Transverse colon (tissue), 4 donors: ENCODE results near the gene ADGRL2. TPM values are rescaled to one million over a fixed set of nuclear protein-coding genes. Genes with fewer than 3 reads are reported as not detected.

Source experiments
- DNase-seq: peaks from one replicate; pipeline ENCODE4 v3.0.0-alpha.2; 2019
- H3K27ac ChIP-seq, 4 donors: fragments of 200-600 bp; sonication (generic); 2 replicates each; pipeline ENCODE4 v1.5.1; 2016 to 2018; ENCODE audit warnings: inconsistent platforms in 4 of 4
- H3K27me3 ChIP-seq: fragments of 200-600 bp; sonication (generic); 2 replicates; pipeline ENCODE4 v1.5.1; 2017; ENCODE audit warnings: inconsistent platforms
- H3K36me3 ChIP-seq, 4 donors: fragments of 200-600 bp; sonication (generic); 2 replicates each; pipeline ENCODE4 v1.5.1; 2017 to 2019; ENCODE audit warnings: inconsistent platforms in 4 of 4
- H3K4me1 ChIP-seq, 4 donors: fragments of 200-600 bp; sonication (generic); 2 replicates each; pipeline ENCODE4 v1.5.1; 2017 to 2020; ENCODE audit warnings: inconsistent platforms in 4 of 4
- H3K4me3 ChIP-seq, 4 donors: fragments of 200-600 bp; sonication (generic); 1 replicate in 1 of 4; 2 replicates in 3 of 4; pipeline versions ENCODE4 v1.5.1 to v1.6.1; 2017 to 2019; ENCODE audit warnings: inconsistent platforms in 4 of 4
- H3K9me3 ChIP-seq, 2 donors: fragments of 200-600 bp; sonication (generic); 2 replicates each; pipeline ENCODE4 v1.5.1; 2017 to 2019; ENCODE audit warnings: inconsistent platforms in 2 of 2
- EP300 ChIP-seq: sonication (generic); formaldehyde crosslinking; IDR thresholded peaks from one replicate; pipeline ENCODE4 v1.6.1; 2017; ENCODE audit warnings: antibody characterized with exemption, low read depth
- POLR2A ChIP-seq: fragments of 450-650 bp; IDR thresholded peaks from one replicate; pipeline ENCODE4 v1.6.1; 2016; ENCODE audit warnings: antibody characterized with exemption, mild to moderate bottlenecking, moderate library complexity
- POLR2AphosphoS5 ChIP-seq, 3 donors: sonication (generic); formaldehyde crosslinking; IDR thresholded peaks; one replicate each; pipeline ENCODE4 v1.6.1; 2016; ENCODE audit warnings: antibody characterized with exemption in 3 of 3
- WGBS, 2 donors: methylation state at CpG; one replicate each; pipeline ENCODE4 v1.1.5; 2018; ENCODE audit warnings: low coverage in 1 of 2; 5-methylcytosine and 5-hydroxymethylcytosine counted together
- in situ Hi-C, 4 donors: fragments of 200-750 bp; cut with MboI; loops; one replicate each; pipeline versions ENCODE4 v1.15.0 to v1.15.1; 2017; ENCODE audit warnings: low sequenced_read_pairs in 3 of 4, low pct_ligation_motif_present in 1 of 4, low pct_unique_long_range_greater_than_20kb in 1 of 4
- intact Hi-C: fragments of 100-400 bp; cut with DNase I; formaldehyde crosslinking; loops from one replicate; pipeline ENCODE4 v1.15.1; 2023; ENCODE audit warnings: low total_unique reads
- total RNA-seq, 4 donors: library from RNA; depleted of rRNA; stranded (reverse); fragments of >200 nt; gene quantifications; one replicate each; pipeline ENCODE4 v1.1.0, GENCODE V29; 2016
- TF ChIP-seq, protein P1 (sequence below), 5 experiments: fragments of 200-600 bp in 3 of 5; fragments of 450-650 bp in 2 of 5; sonication (generic) in 3 of 5; IDR thresholded peaks; 1 replicate in 2 of 5; 2 replicates in 3 of 5; pipeline ENCODE4 v1.5.1; 2016 to 2017; ENCODE audit warnings: antibody characterized with exemption in 5 of 5, inconsistent platforms in 3 of 5, mild to moderate bottlenecking in 2 of 5, moderate library complexity in 1 of 5

Gene ADGRL2
- total RNA-seq, 4 donors from 2014 or later = 11.5 to 16.5 (median 14.1) TPM

DNA sequence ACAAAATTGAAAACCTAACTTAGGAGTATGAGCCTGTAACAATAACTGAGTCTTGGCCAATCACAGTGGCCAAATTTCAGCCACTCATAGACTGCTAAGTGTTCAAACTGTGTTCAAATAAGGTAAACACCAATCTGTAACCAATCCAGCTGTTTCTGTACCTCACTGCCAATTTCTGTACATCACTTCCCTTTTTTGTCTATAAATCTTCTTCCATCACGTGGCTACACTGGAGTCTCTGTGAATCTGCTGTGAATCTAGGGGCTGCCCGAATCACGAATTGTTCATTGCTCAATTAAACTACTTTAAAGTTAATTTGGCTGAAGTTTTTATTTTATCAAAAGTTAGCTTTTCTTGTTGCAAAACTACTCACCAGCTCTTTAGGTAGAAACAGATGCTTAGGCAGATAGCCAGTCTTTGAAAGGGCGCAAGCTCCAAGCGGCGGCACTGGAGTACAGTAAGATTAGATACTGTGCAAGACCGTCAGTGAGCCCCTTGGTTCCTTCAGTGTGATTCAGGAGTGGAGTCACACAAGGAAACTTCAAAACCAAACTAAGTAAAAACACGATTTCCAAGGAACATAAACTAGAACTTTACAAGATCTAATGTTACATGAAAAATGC is 43.2 kb upstream of the ADGRL2 start:
- H3K4me1 ChIP-seq = peaks cover 0 to 3% (median 0%) of the 10 kb centered on the region in 4 donors
- H3K27ac ChIP-seq = no peak overlapping the region
- no peak overlapping the region for H3K4me3 ChIP-seq
- in situ Hi-C loops (loop anchor here in 1 of 4 donors (25.0 kb wide), 1 partner anchor 345 kb away; no protein-coding TSS in a partner anchor), intact Hi-C loops (no loop called here)
- TF ChIP-seq, protein P1, sequence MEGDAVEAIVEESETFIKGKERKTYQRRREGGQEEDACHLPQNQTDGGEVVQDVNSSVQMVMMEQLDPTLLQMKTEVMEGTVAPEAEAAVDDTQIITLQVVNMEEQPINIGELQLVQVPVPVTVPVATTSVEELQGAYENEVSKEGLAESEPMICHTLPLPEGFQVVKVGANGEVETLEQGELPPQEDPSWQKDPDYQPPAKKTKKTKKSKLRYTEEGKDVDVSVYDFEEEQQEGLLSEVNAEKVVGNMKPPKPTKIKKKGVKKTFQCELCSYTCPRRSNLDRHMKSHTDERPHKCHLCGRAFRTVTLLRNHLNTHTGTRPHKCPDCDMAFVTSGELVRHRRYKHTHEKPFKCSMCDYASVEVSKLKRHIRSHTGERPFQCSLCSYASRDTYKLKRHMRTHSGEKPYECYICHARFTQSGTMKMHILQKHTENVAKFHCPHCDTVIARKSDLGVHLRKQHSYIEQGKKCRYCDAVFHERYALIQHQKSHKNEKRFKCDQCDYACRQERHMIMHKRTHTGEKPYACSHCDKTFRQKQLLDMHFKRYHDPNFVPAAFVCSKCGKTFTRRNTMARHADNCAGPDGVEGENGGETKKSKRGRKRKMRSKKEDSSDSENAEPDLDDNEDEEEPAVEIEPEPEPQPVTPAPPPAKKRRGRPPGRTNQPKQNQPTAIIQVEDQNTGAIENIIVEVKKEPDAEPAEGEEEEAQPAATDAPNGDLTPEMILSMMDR (IDR thresholded peaks at IDR 0.05) = no peak
- TF ChIP-seq POLR2AphosphoS5 (IDR thresholded peaks at IDR 0.05) (no peak), EP300 (no peak), POLR2A (no peak)
- no peaks in the 10 kb centered on the region for H3K36me3 ChIP-seq
- H3K27me3 ChIP-seq = no peaks in the 10 kb centered on the region
- no peaks in the 10 kb centered on the region for H3K9me3 ChIP-seq
- 76 to 86% methylated on average over 6 to 8 of the region's 8 CpGs for WGBS, 2 donors
- no peak for DNase-seq

DNA sequence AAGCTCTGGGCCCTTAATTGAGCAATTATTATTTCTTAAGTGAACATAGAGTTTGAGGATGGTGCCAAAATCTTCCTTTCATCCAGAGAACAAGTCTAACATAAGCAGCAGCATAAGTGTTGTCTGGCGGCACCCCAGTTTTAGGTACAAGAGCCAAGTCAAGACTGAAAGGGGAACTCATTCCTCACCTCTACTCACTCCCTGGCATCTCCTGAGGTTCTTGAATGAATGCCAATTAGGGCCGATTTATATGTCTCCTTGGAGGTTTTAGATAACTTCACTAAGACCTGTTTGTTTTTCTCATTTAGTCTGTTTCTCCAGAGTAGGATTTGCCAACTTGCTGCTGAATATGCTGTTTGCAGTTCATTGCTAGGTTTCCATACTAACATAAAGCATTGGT is 42.6 kb upstream of the ADGRL2 start:
- TF ChIP-seq EP300 (no peak), POLR2AphosphoS5 (IDR thresholded peaks at IDR 0.05) (no peak), POLR2A (no peak)
- TF ChIP-seq, protein P1 (IDR thresholded peaks at IDR 0.05) = no peak
- no peaks in the 10 kb centered on the region for H3K27me3 ChIP-seq
- no peaks in the 10 kb centered on the region for H3K36me3 ChIP-seq
- 80% methylated on average over 2 of the region's 2 CpGs; no CpG with 5 or more reads in 1 of the 2 donors for WGBS, 2 donors
- intact Hi-C loops = no loop called here
- peaks cover 0 to 3% (median 0%) of the 10 kb centered on the region in 4 donors for H3K4me1 ChIP-seq
- no peak overlapping the region for H3K27ac ChIP-seq
- no peaks in the 10 kb centered on the region for H3K9me3 ChIP-seq
- no peak overlapping the region for H3K4me3 ChIP-seq
- in situ Hi-C loops = loop anchor here in 1 of 4 donors (25.0 kb wide), 1 partner anchor 346 kb away; no protein-coding TSS in a partner anchor
- DNase-seq = no peak

GRCh38 chr1:81760477-81761097 is 40.1 kb upstream of the ADGRL2 start:
- TF ChIP-seq, protein P1 (IDR thresholded peaks at IDR 0.05) = peak in 1 of 5 experiments; percentile 12
- TF ChIP-seq EP300 (no peak), POLR2AphosphoS5 (IDR thresholded peaks at IDR 0.05) (no peak), POLR2A (no peak)
- Histone ChIP-seq H3K27me3 (no peaks in the 10 kb centered on the region), H3K4me1 (peaks cover 0 to 3% (median 0%) of the 10 kb centered on the region in 4 donors), H3K4me3 (no peak overlapping the region), H3K36me3 (no peaks in the 10 kb centered on the region), H3K27ac (no peak overlapping the region), H3K9me3 (no peaks in the 10 kb centered on the region)
- 0 to 8% methylated on average over 1 of the region's 1 CpG for WGBS, 2 donors
- intact Hi-C loops = no loop called here
- DNase-seq = no peak
- in situ Hi-C loops = loop anchor here in 1 of 4 donors (25.0 kb wide), 1 partner anchor 348 kb away; no protein-coding TSS in a partner anchor

DNA sequence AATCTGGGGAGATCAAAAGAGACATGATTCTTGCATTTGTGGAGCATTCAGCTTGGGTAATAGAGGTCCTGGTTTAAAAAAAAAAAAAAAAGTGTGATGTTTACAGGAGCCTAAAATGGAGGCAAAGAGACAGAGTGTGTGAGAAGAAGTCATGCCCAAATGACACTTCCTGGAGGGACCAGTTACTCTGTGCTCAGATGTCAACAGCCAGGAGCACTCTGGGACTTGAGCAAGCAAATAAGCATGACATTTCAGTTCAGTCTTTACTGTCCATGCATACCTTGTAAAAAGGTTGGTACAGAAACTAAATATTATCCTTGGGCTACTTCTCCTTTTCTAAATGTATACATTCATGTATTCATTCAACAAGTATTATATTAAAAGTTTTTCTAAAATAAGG is 25.2 kb upstream of the ADGRL2 start:
- Histone ChIP-seq H3K27ac (no peak overlapping the region), H3K4me3 (no peak overlapping the region), H3K4me1 (no peaks in the 10 kb centered on the region), H3K36me3 (no peaks in the 10 kb centered on the region), H3K27me3 (no peaks in the 10 kb centered on the region), H3K9me3 (no peaks in the 10 kb centered on the region)
- TF ChIP-seq, protein P1 (IDR thresholded peaks at IDR 0.05) = no peak
- TF ChIP-seq EP300 = no peak
- TF ChIP-seq POLR2A = no peak
- no peak for TF ChIP-seq POLR2AphosphoS5 (IDR thresholded peaks at IDR 0.05)
- in situ Hi-C loops (no loop called here), intact Hi-C loops (no loop called here)
- no peak for DNase-seq
